ENCODE data around the gene FRG2B. TPM values are rescaled to one million over a fixed set of nuclear protein-coding genes. Genes with fewer than 3 reads are reported as not detected.
A peak's percentile ranks its signal among the peaks of the same experiment; 100 is the strongest.

The FRG2B gene
- total RNA-seq, 1 donor from 2014 or later: not detected

GRCh38 chr10:133618851-133619250 lies 7.7 kb downstream of the FRG2B start:
- intact Hi-C loops (cut with micrococcal nuclease): no loop called here
- Histone ChIP-seq H3K36me3 (no peaks in the 10 kb centered on the region), H3K9me3 (replicated peaks) (no peaks in the 10 kb centered on the region), H3K27me3 (ENCODE audit: low read depth) (peaks cover 44% of the 10 kb centered on the region), H3K4me3 (no peak overlapping the region), H3K27ac (replicated peaks) (no peak overlapping the region), H3K4me1 (no peaks in the 10 kb centered on the region)
- no peak for TF ChIP-seq CTCF (IDR thresholded peaks at IDR 0.05; ENCODE audit: borderline replicate concordance)
- DNase-seq: no peak

- H3K9me3 ChIP-seq (replicated peaks): peaks cover 3% of the 10 kb centered on the region
- no peak for TF ChIP-seq CTCF (IDR thresholded peaks at IDR 0.05; ENCODE audit: borderline replicate concordance)
- H3K4me3 ChIP-seq: no peak overlapping the region
- no peak overlapping the region for H3K27ac ChIP-seq (replicated peaks)
- H3K4me1 ChIP-seq: no peaks in the 10 kb centered on the region
- intact Hi-C loops (cut with micrococcal nuclease): no loop called here
- no peak for DNase-seq
- no peaks in the 10 kb centered on the region for H3K36me3 ChIP-seq
- peaks cover 47% of the 10 kb centered on the region for H3K27me3 ChIP-seq (ENCODE audit: low read depth)
Measured at GRCh38 chr10:133617196-133617595, 9.4 kb downstream of the FRG2B start.

GRCh38 chr10:133616371-133617130 lies 10.0 kb downstream of the FRG2B start:
- Histone ChIP-seq H3K27me3 (ENCODE audit: low read depth) (peaks cover 47% of the 10 kb centered on the region), H3K4me3 (no peak overlapping the region), H3K27ac (replicated peaks) (no peak overlapping the region), H3K9me3 (replicated peaks) (peaks cover 7% of the 10 kb centered on the region), H3K36me3 (no peaks in the 10 kb centered on the region), H3K4me1 (no peaks in the 10 kb centered on the region)
- peak; percentile 26 for DNase-seq
- intact Hi-C loops (cut with micrococcal nuclease): no loop called here
- no peak for TF ChIP-seq CTCF (IDR thresholded peaks at IDR 0.05; ENCODE audit: borderline replicate concordance)

GRCh38 chr10:133614830-133615580 lies 11.6 kb downstream of the FRG2B start:
- H3K36me3 ChIP-seq: no peaks in the 10 kb centered on the region
- no peak for DNase-seq
- intact Hi-C loops (cut with micrococcal nuclease): no loop called here
- no peak overlapping the region for H3K27ac ChIP-seq (replicated peaks)
- peaks cover 7% of the 10 kb centered on the region for H3K9me3 ChIP-seq (replicated peaks)
- no peaks in the 10 kb centered on the region for H3K4me1 ChIP-seq
- no peak for TF ChIP-seq CTCF (IDR thresholded peaks at IDR 0.05; ENCODE audit: borderline replicate concordance)
- H3K4me3 ChIP-seq: no peak overlapping the region
- H3K27me3 ChIP-seq (ENCODE audit: low read depth): peaks cover 45% of the 10 kb centered on the region

GRCh38 chr10:133613699-133614098 lies 12.9 kb downstream of the FRG2B start:
- DNase-seq: no peak
- H3K9me3 ChIP-seq (replicated peaks): peaks cover 7% of the 10 kb centered on the region
- no peak for TF ChIP-seq CTCF (IDR thresholded peaks at IDR 0.05; ENCODE audit: borderline replicate concordance)
- H3K36me3 ChIP-seq: no peaks in the 10 kb centered on the region
- intact Hi-C loops (cut with micrococcal nuclease): no loop called here
- peaks cover 45% of the 10 kb centered on the region for H3K27me3 ChIP-seq (ENCODE audit: low read depth)
- no peaks in the 10 kb centered on the region for H3K4me1 ChIP-seq
- no peak overlapping the region for H3K27ac ChIP-seq (replicated peaks)
- H3K4me3 ChIP-seq: no peak overlapping the region
